Measurements from ENCODE around the gene TPST2. TPM values are rescaled to one million over a fixed set of nuclear protein-coding genes. Genes with fewer than 3 reads are reported as not detected.

Gene TPST2
- total and polyA plus RNA-seq, 5 donors: 27.6 to 55.2 (median 33.8) TPM

- no peak overlapping the region for H3K4me3 ChIP-seq (ENCODE audit: low read length)
- WGBS: 73% methylated on average over 4 of the region's 4 CpGs
- no peak overlapping the region for H3K27ac ChIP-seq (ENCODE audit: low read length)
- intact Hi-C loops (cut with DNase I): no loop called here
- ATAC-seq (no peak), DNase-seq (no peak)
- H3K9me3 ChIP-seq (ENCODE audit: control insufficient read depth, low read length): no peaks in the 10 kb centered on the region
- H3K27me3 ChIP-seq (ENCODE audit: control insufficient read depth, insufficient read depth): no peaks in the 10 kb centered on the region
- peaks cover 4% of the 10 kb centered on the region for H3K4me1 ChIP-seq (ENCODE audit: control insufficient read depth, insufficient read depth, low read length)
Observed at GRCh38 chr22:26481694-26482093, 108.2 kb downstream of the TPST2 start.

- ATAC-seq (no peak), DNase-seq (no peak)
- WGBS: 74% methylated on average over 6 of the region's 6 CpGs
- intact Hi-C loops (cut with DNase I): no loop called here
- H3K4me1 ChIP-seq (ENCODE audit: control insufficient read depth, insufficient read depth, low read length): peaks cover 4% of the 10 kb centered on the region
- no peak overlapping the region for H3K27ac ChIP-seq (ENCODE audit: low read length)
- no peak overlapping the region for H3K4me3 ChIP-seq (ENCODE audit: low read length)
- no peaks in the 10 kb centered on the region for H3K9me3 ChIP-seq (ENCODE audit: control insufficient read depth, low read length)
- no peaks in the 10 kb centered on the region for H3K27me3 ChIP-seq (ENCODE audit: control insufficient read depth, insufficient read depth)
Observed at GRCh38 chr22:26481112-26481693, 108.7 kb downstream of the TPST2 start.

- intact Hi-C loops (cut with DNase I): no loop called here
- H3K27ac ChIP-seq (ENCODE audit: low read length): no peak overlapping the region
- H3K4me1 ChIP-seq (ENCODE audit: control insufficient read depth, insufficient read depth, low read length): peaks cover 4% of the 10 kb centered on the region
- 81% methylated on average over 2 of the region's 2 CpGs for whole genome bisulfite sequencing
- H3K27me3 ChIP-seq (ENCODE audit: control insufficient read depth, insufficient read depth): no peaks in the 10 kb centered on the region
- DNase-seq (no peak), ATAC-seq (no peak)
- no peaks in the 10 kb centered on the region for H3K9me3 ChIP-seq (ENCODE audit: control insufficient read depth, low read length)
- no peak overlapping the region for H3K4me3 ChIP-seq (ENCODE audit: low read length)
Observed at GRCh38 chr22:26480611-26480932, 109.4 kb downstream of the TPST2 start.

GRCh38 chr22:26479792-26480610, 109.9 kb downstream of the TPST2 start:
- H3K9me3 ChIP-seq (ENCODE audit: control insufficient read depth, low read length): no peaks in the 10 kb centered on the region
- DNase-seq (no peak), ATAC-seq (peak in 1 of 2 donors; percentile 19)
- WGBS: 61% methylated on average over 12 of the region's 12 CpGs
- H3K27me3 ChIP-seq (ENCODE audit: control insufficient read depth, insufficient read depth): no peaks in the 10 kb centered on the region
- intact Hi-C loops (cut with DNase I): no loop called here
- peaks cover 4% of the 10 kb centered on the region for H3K4me1 ChIP-seq (ENCODE audit: control insufficient read depth, insufficient read depth, low read length)
- no peak overlapping the region for H3K27ac ChIP-seq (ENCODE audit: low read length)
- H3K4me3 ChIP-seq (ENCODE audit: low read length): peak overlapping the region; percentile 26

GRCh38 chr22:26479043-26479791, 110.7 kb downstream of the TPST2 start:
- Histone ChIP-seq H3K27me3 (ENCODE audit: control insufficient read depth, insufficient read depth) (no peaks in the 10 kb centered on the region), H3K4me1 (ENCODE audit: control insufficient read depth, insufficient read depth, low read length) (peaks cover 4% of the 10 kb centered on the region), H3K27ac (ENCODE audit: low read length) (no peak overlapping the region), H3K9me3 (ENCODE audit: control insufficient read depth, low read length) (no peaks in the 10 kb centered on the region), H3K4me3 (ENCODE audit: low read length) (peak overlapping the region; percentile 26)
- 50% methylated on average over 12 of the region's 12 CpGs for WGBS
- no peak for ATAC-seq
- no peak for DNase-seq
- intact Hi-C loops (cut with DNase I): no loop called here

- H3K9me3 ChIP-seq (ENCODE audit: control insufficient read depth, low read length): no peaks in the 10 kb centered on the region
- DNase-seq (no peak), ATAC-seq (no peak)
- H3K27me3 ChIP-seq (ENCODE audit: control insufficient read depth, insufficient read depth): no peaks in the 10 kb centered on the region
- intact Hi-C loops (cut with DNase I): no loop called here
- no peak overlapping the region for H3K4me3 ChIP-seq (ENCODE audit: low read length)
- WGBS: 33% methylated on average over 4 of the region's 4 CpGs
- peaks cover 4% of the 10 kb centered on the region for H3K4me1 ChIP-seq (ENCODE audit: control insufficient read depth, insufficient read depth, low read length)
- H3K27ac ChIP-seq (ENCODE audit: low read length): no peak overlapping the region
Observed at GRCh38 chr22:26477341-26477731, 112.6 kb downstream of the TPST2 start.

GRCh38 chr22:26476705-26477340, 113.1 kb downstream of the TPST2 start:
- Histone ChIP-seq H3K4me1 (ENCODE audit: control insufficient read depth, insufficient read depth, low read length) (peaks cover 4% of the 10 kb centered on the region), H3K9me3 (ENCODE audit: control insufficient read depth, low read length) (no peaks in the 10 kb centered on the region), H3K27ac (ENCODE audit: low read length) (no peak overlapping the region), H3K4me3 (ENCODE audit: low read length) (no peak overlapping the region), H3K27me3 (ENCODE audit: control insufficient read depth, insufficient read depth) (no peaks in the 10 kb centered on the region)
- WGBS: 75% methylated on average over 4 of the region's 4 CpGs
- DNase-seq: no peak
- intact Hi-C loops (cut with DNase I): no loop called here
- ATAC-seq: no peak

- ATAC-seq: no peak
- Histone ChIP-seq H3K27me3 (ENCODE audit: control insufficient read depth, insufficient read depth) (no peaks in the 10 kb centered on the region), H3K9me3 (ENCODE audit: control insufficient read depth, low read length) (no peaks in the 10 kb centered on the region), H3K27ac (ENCODE audit: low read length) (no peak overlapping the region), H3K4me3 (ENCODE audit: low read length) (no peak overlapping the region), H3K4me1 (ENCODE audit: control insufficient read depth, insufficient read depth, low read length) (no peaks in the 10 kb centered on the region)
- DNase-seq: no peak
- intact Hi-C loops (cut with DNase I): no loop called here
Observed at GRCh38 chr22:26474682-26475081, 115.2 kb downstream of the TPST2 start.

Small RNAs within 50 kb of the gene (microRNA-seq; reads per million reads assigned to microRNA genes)
- gene MIR548J: 2.9 to 5.4 reads per million in 2 donors

Other genes with a start within 250 kb of the TPST2 start
- under 1 TPM; 0.08 to 0.50 (median 0.23) TPM for gene ASPHD2, start 160.9 kb downstream of the TPST2 start, total RNA-seq
- gene ASPHD2, start 160.9 kb downstream of the TPST2 start, polyA plus RNA-seq: 0.05 TPM
- 10 to 100 TPM; 11.4 to 14.0 (median 12.3) TPM for gene HPS4, start 106.3 kb downstream of the TPST2 start, total RNA-seq
- 7.4 TPM for gene HPS4, start 106.3 kb downstream of the TPST2 start, polyA plus RNA-seq
- 10 to 100 TPM; 20.4 to 25.8 (median 22.3) TPM for gene SRRD, start 106.3 kb downstream of the TPST2 start, total RNA-seq
- 10.8 TPM for gene SRRD, start 106.3 kb downstream of the TPST2 start, polyA plus RNA-seq
- gene TFIP11, start 77.7 kb downstream of the TPST2 start, total RNA-seq: 10 to 100 TPM; 19.8 to 28.7 (median 25.4) TPM
- 15.2 TPM for gene TFIP11, start 77.7 kb downstream of the TPST2 start, polyA plus RNA-seq
- gene CRYBB1, start 27.9 kb upstream of the TPST2 start, total RNA-seq: 1 to 10 TPM in 2 of 4 donors, under 1 TPM in 2; 0.48 to 1.3 (median 0.99) TPM
- gene CRYBB1, start 27.9 kb upstream of the TPST2 start, polyA plus RNA-seq: 0.25 TPM
- not detected for gene CRYBA4, start 31.8 kb upstream of the TPST2 start, total RNA-seq
- gene CRYBA4, start 31.8 kb upstream of the TPST2 start, polyA plus RNA-seq: not detected
- 1 to 10 TPM; 1.3 to 2.7 (median 1.5) TPM for gene MIAT, start 67.5 kb upstream of the TPST2 start, total RNA-seq
- 0.45 TPM for gene MIAT, start 67.5 kb upstream of the TPST2 start, polyA plus RNA-seq

All from right cardiac atrium (tissue), 5 donors.